Breast epithelium (tissue), 4 donors: ENCODE measurements around the gene ERN1. TPM values are rescaled to one million over a fixed set of nuclear protein-coding genes. Genes with fewer than 3 reads are reported as not detected.
A peak's percentile ranks its signal among the peaks of the same experiment; 100 is the strongest.

Experiments used
- DNase-seq, 2 donors: peaks; one replicate each; pipeline ENCODE4 v3.0.0-alpha.2; 2019; ENCODE audit warnings: low spot score in 2 of 2
- H3K27ac ChIP-seq, 2 donors: fragments of 200-600 bp; sonication (generic) in 1 of 2; one replicate each; pipeline ENCODE4 v1.5.1; 2016 to 2019; ENCODE audit warnings: mild to moderate bottlenecking in 1 of 2
- H3K27me3 ChIP-seq, 2 donors: fragments of 200-600 bp; sonication (generic) in 1 of 2; one replicate each; pipeline versions ENCODE4 v1.5.1 to v1.6.0; 2017 to 2019; ENCODE audit warnings: control low read depth in 1 of 2, mild to moderate bottlenecking in 1 of 2
- H3K36me3 ChIP-seq: fragments of 200-600 bp; one replicate; pipeline ENCODE4 v1.5.1; 2019
- H3K4me1 ChIP-seq, 2 donors: fragments of 200-600 bp; sonication (generic); one replicate each; pipeline ENCODE4 v1.5.1; 2016 to 2019; ENCODE audit warnings: control low read depth in 1 of 2
- H3K4me3 ChIP-seq, 3 donors: fragments of 200-600 bp; sonication (generic); 1 replicate in 2 of 3; 2 replicates in 1 of 3; pipeline ENCODE4 v1.5.1; 2016 to 2019; ENCODE audit warnings: mild to moderate bottlenecking in 3 of 3, moderate library complexity in 2 of 3
- H3K9me3 ChIP-seq, 2 donors: fragments of 200-600 bp; sonication (generic) in 1 of 2; one replicate each; pipeline ENCODE4 v1.5.1; 2016 to 2019; ENCODE audit warnings: control low read depth in 1 of 2
- POLR2A ChIP-seq: fragments of 450-650 bp; IDR thresholded peaks from one replicate; pipeline ENCODE4 v1.6.1; 2016; ENCODE audit warnings: antibody characterized with exemption, mild to moderate bottlenecking, moderate library complexity
- POLR2AphosphoS5 ChIP-seq, 3 donors: sonication (generic); formaldehyde crosslinking; IDR thresholded peaks; one replicate each; pipeline ENCODE4 v1.6.1; 2017; ENCODE audit warnings: antibody characterized with exemption in 3 of 3
- intact Hi-C: fragments of 100-400 bp; cut with DNase I; formaldehyde crosslinking; loops from one replicate; pipeline ENCODE4 v1.15.1; 2023; ENCODE audit warnings: low total_unique reads
- total RNA-seq, 3 donors: library from RNA; depleted of rRNA; stranded (reverse); fragments of >200 nt; gene quantifications; one replicate each; pipeline ENCODE4 v1.1.0, GENCODE V29; 2016
- TF ChIP-seq, protein P1 (sequence below), 3 donors: fragments of 450-650 bp; IDR thresholded peaks; one replicate each; pipeline ENCODE4 v1.5.1; 2016 to 2017; ENCODE audit warnings: antibody characterized with exemption in 3 of 3, mild to moderate bottlenecking in 3 of 3, moderate library complexity in 3 of 3

Gene ERN1
- total RNA-seq, 3 donors from 2014 or later: 13.1 to 40.8 (median 34.7) TPM

DNA sequence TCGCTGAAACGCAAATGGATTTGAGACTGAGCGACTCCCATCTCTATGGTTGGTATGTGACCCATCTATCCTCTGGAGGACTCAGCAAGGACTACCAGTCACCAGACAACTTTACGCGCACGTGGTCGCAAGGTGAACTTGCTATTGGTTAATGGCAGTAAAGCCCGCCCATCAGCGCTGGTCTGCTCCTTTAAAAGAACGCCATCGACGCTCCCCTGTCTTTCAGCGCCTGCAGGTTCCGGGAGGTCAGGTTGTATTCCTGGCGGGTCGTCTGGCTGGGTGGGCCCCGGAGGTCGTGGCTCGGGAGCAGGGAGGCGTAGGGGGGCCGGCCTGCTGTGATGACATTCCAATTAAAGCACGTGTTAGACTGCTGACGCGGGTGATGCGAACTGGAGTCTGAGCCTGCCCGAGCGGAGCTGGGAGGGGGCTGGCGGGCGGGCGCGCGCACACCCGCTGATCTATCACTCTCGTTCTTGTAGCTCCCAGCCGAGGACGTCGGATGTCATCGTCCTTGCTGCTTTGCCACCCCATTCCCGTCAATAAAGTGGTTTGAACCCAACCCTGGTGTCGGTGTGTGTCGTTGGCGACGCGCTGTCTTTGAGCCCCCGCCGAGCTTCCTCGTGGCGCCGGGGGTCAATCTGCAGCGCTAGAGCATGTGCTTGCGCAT is 15.9 kb upstream of the ERN1 start:
- TF ChIP-seq POLR2AphosphoS5 (IDR thresholded peaks at IDR 0.05) (peak; percentile 100), POLR2A (peak; percentile 99)
- TF ChIP-seq, protein P1, sequence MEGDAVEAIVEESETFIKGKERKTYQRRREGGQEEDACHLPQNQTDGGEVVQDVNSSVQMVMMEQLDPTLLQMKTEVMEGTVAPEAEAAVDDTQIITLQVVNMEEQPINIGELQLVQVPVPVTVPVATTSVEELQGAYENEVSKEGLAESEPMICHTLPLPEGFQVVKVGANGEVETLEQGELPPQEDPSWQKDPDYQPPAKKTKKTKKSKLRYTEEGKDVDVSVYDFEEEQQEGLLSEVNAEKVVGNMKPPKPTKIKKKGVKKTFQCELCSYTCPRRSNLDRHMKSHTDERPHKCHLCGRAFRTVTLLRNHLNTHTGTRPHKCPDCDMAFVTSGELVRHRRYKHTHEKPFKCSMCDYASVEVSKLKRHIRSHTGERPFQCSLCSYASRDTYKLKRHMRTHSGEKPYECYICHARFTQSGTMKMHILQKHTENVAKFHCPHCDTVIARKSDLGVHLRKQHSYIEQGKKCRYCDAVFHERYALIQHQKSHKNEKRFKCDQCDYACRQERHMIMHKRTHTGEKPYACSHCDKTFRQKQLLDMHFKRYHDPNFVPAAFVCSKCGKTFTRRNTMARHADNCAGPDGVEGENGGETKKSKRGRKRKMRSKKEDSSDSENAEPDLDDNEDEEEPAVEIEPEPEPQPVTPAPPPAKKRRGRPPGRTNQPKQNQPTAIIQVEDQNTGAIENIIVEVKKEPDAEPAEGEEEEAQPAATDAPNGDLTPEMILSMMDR (IDR thresholded peaks at IDR 0.05): peak; percentile 16 to 44 (median 24)
- no peaks in the 10 kb centered on the region for H3K9me3 ChIP-seq
- intact Hi-C loops: loop anchor here (2.0 to 10.0 kb wide), 2 partner anchors 75 to 119 kb away; partner anchors contain the start of gene TEX2
- H3K27me3 ChIP-seq: no peaks in the 10 kb centered on the region
- DNase-seq: peak; percentile 97 to 99
- H3K4me3 ChIP-seq: peak overlapping the region; percentile 73 to 82 (median 81)
- H3K27ac ChIP-seq: peak overlapping the region; percentile 94 to 97
- H3K36me3 ChIP-seq: no peaks in the 10 kb centered on the region
- H3K4me1 ChIP-seq: peaks cover 3 to 10% of the 10 kb centered on the region in 2 donors

DNA sequence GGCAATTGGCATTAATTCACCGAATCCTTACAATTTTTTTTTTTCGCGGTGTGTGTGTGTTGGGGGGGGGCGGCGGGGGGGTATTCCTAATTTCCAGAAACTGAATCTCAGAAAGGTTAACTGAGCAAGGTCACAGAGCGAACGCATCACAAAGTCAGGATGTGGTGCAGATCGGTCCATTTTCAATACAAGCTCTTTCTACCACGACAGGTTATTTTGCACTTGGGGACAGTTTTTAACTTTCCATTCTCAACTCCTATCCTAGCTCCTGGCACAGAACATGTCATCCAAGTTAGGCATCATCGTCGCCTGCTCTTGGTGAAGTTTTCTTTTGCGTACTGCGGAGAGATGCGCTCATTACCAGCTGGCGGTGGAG is 15.4 kb upstream of the ERN1 start:
- no peaks in the 10 kb centered on the region for H3K9me3 ChIP-seq
- no peaks in the 10 kb centered on the region for H3K36me3 ChIP-seq
- H3K27ac ChIP-seq: peak overlapping the region; percentile 88 to 97
- TF ChIP-seq POLR2A (no peak), POLR2AphosphoS5 (IDR thresholded peaks at IDR 0.05) (no peak)
- TF ChIP-seq, protein P1 (IDR thresholded peaks at IDR 0.05): no peak
- peak overlapping the region; percentile 73 to 82 (median 81) for H3K4me3 ChIP-seq
- peaks cover 3 to 10% of the 10 kb centered on the region in 2 donors for H3K4me1 ChIP-seq
- intact Hi-C loops: loop anchor here (2.0 to 10.0 kb wide), 2 partner anchors 75 to 119 kb away; partner anchors contain the start of gene TEX2
- no peaks in the 10 kb centered on the region for H3K27me3 ChIP-seq
- DNase-seq: no peak

DNA sequence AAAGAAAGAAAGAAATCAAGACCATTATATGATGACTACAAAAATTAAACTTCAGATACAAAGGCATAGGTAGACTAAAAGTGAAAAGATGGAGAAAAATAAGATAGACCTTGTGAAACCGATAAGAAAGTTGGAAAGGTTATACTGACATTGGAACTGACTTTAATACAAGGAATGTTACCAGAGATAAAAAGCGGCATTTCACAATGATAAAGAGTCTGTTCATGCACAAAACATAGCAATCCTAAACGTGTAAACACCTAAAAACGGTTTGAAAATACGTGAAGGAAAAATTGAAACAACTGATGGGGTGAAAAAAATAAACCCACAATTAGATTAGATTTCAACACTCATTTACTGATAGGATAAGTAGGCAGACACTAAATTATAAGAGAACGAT is 9.6 kb upstream of the ERN1 start:
- DNase-seq: no peak
- Histone ChIP-seq H3K27ac (no peak overlapping the region), H3K36me3 (no peaks in the 10 kb centered on the region), H3K4me3 (no peak overlapping the region), H3K9me3 (no peaks in the 10 kb centered on the region), H3K4me1 (no peaks in the 10 kb centered on the region), H3K27me3 (no peaks in the 10 kb centered on the region)
- TF ChIP-seq, protein P1 (IDR thresholded peaks at IDR 0.05): no peak
- TF ChIP-seq POLR2A (no peak), POLR2AphosphoS5 (IDR thresholded peaks at IDR 0.05) (no peak)
- intact Hi-C loops: no loop called here

DNA sequence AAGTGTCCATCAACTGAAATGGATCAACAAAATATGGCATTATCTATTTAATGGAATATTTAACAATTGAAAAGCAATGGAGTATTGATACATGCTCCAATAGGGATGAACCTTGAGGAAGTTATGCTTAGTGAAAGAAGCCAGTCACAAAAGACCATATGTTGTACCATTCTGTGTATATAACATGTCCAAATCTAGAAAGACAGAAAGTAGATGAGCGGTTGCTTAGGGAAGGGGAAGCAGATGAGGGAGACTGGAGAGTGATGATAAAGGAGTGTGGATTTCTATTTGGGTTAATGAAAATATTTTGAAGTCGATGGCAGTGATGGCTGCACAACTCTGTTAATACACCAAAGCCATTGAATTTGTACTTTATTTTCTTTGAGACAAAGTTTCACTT is 8.5 kb upstream of the ERN1 start:
- Histone ChIP-seq H3K36me3 (no peaks in the 10 kb centered on the region), H3K4me3 (no peak overlapping the region), H3K27me3 (no peaks in the 10 kb centered on the region), H3K9me3 (no peaks in the 10 kb centered on the region), H3K4me1 (no peaks in the 10 kb centered on the region), H3K27ac (no peak overlapping the region)
- intact Hi-C loops: no loop called here
- no peak for DNase-seq
- TF ChIP-seq POLR2A (no peak), POLR2AphosphoS5 (IDR thresholded peaks at IDR 0.05) (no peak)
- TF ChIP-seq, protein P1 (IDR thresholded peaks at IDR 0.05): no peak

DNA sequence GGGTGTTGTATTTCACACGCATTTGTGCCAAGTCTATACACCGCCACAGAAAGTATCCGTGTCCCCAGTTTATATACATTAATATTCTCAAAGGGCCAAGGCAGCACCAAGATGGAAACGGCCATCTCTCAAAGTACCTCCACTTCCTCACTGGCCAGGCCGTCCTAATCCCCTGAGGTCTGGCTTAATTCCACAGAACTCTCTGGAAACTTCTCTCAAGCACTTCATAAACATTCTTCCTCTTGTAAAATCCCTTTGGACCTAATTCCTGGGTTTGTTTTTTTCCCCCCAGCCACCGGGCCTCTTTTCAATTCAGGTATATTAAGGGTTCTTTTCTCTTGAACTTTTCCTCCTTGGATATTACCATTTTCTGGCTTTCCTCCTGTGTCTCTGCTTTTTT is 5.1 kb upstream of the ERN1 start:
- no peaks in the 10 kb centered on the region for H3K9me3 ChIP-seq
- TF ChIP-seq POLR2AphosphoS5 (IDR thresholded peaks at IDR 0.05) (no peak), POLR2A (no peak)
- TF ChIP-seq, protein P1 (IDR thresholded peaks at IDR 0.05): no peak
- H3K27ac ChIP-seq: no peak overlapping the region
- no peaks in the 10 kb centered on the region for H3K36me3 ChIP-seq
- intact Hi-C loops: no loop called here
- H3K27me3 ChIP-seq: no peaks in the 10 kb centered on the region
- no peak overlapping the region for H3K4me3 ChIP-seq
- no peaks in the 10 kb centered on the region for H3K4me1 ChIP-seq
- DNase-seq: no peak
